HFF-Myc (cell line): ENCODE results near the gene GPR25.

Experiments
- DNase-seq: peaks from one replicate; pipeline ENCODE4 v3.0.0-alpha.2; 2011; ENCODE audit warnings: low read depth; ENCODE audit errors: extremely low read depth
- H3K4me3 ChIP-seq: replicated peaks from 2 replicates; pipeline ENCODE4 v1.5.1; 2011; ENCODE audit warnings: low read depth, mild to moderate bottlenecking, control low read depth, low read length
- TF ChIP-seq, protein P1 (sequence below): IDR thresholded peaks from 2 replicates; pipeline ENCODE4 v1.5.1; 2012; ENCODE audit warnings: mild to moderate bottlenecking, low read depth, low read length, control low read depth; ENCODE audit errors: missing control alignments

The GPR25 gene

DNA sequence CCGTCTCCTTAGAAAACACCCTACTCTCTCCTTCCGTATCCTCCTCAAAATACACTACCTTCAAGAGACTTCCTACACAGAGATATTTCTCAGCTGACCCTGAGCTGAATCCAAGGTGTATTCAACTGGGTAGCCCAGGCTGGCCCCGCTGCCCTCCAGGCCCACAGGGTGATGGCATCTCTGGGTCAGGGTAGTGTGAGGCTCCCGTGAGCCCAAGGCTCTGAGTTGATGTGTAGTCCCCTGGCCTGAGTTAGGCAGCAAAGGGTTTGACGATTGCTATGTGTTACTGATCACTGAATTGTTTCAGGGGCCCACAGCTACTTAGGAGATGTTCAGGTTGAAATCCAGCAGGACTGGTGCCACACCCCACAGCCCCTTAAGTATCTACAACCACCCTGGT lies 28.6 kb downstream of the GPR25 start:
- H3K4me3 ChIP-seq: no peak overlapping the region
- TF ChIP-seq, protein P1, sequence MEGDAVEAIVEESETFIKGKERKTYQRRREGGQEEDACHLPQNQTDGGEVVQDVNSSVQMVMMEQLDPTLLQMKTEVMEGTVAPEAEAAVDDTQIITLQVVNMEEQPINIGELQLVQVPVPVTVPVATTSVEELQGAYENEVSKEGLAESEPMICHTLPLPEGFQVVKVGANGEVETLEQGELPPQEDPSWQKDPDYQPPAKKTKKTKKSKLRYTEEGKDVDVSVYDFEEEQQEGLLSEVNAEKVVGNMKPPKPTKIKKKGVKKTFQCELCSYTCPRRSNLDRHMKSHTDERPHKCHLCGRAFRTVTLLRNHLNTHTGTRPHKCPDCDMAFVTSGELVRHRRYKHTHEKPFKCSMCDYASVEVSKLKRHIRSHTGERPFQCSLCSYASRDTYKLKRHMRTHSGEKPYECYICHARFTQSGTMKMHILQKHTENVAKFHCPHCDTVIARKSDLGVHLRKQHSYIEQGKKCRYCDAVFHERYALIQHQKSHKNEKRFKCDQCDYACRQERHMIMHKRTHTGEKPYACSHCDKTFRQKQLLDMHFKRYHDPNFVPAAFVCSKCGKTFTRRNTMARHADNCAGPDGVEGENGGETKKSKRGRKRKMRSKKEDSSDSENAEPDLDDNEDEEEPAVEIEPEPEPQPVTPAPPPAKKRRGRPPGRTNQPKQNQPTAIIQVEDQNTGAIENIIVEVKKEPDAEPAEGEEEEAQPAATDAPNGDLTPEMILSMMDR: no peak
- no peak for DNase-seq

DNA sequence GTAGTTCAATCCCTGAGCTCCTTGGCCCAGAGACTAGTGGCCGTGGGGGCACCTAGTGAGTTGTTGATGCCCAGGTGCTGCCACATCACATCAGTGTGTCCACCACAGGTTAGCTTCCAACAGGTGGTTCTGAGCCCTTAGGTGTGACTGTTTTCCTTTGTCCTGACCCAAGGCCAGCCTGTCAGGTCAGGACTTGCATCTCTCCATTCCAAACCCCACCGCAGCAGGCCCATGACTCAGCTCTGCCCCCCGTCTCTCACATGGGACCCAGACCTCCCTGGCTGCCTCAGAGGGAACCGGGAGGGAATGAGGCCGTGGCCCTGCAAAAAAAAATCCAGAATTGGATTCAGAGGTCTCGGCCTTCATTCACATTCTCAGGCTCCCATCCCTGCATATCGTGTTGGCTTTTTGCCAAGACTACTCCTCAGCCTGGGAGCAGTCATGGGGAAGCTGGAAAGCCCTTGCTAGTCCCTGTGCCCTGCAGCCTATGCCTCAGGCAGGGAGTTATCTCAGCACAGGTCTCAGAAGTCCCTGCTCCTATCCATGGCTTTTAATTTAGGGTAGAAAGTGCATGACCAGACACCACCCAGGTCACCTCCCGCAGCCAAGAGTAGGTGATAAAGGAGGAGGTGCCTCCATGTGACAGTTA lies 29.1 kb downstream of the GPR25 start:
- TF ChIP-seq, protein P1: no peak
- no peak overlapping the region for H3K4me3 ChIP-seq
- DNase-seq: no peak

DNA sequence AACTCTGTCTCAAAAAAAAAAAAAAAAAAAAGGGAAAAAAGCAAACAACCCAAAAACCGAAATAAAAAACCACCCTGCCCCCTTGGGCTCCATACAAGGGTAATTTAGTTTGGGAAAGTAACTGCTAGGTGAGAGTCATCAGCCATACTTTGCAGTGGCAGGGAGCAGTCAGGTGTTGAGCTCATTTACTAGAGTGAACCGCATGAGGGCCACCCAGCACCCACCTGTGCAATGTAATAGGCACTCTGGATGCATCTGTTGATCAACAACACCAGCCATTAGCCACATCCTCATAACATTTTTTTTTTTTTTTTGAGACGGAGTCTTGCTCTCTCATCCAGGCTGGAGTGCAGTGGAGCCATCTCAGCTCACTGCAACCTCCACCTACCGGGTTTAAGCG lies 31.0 kb downstream of the GPR25 start:
- no peak for DNase-seq
- no peak overlapping the region for H3K4me3 ChIP-seq
- TF ChIP-seq, protein P1: no peak

DNA sequence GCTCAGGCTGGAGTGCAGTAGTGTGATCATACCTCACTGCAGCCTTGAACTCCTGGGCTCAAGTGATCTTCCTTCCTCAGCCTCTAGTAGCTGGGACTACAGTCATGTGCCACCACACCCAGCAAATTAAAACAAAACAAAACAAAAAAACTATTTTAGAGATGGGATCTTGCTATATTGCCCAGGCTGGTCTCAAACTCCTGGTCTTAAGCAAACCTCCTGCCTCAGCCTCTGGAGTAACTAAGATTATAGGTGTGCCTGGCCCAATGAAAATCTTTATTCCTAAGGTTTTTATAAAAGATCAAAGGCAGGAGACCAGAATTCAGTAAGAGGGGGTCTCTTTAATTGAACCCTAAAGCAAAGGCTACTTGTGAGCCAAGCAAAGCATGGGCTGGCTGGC lies 32.0 kb downstream of the GPR25 start:
- TF ChIP-seq, protein P1: no peak
- DNase-seq: no peak
- H3K4me3 ChIP-seq: no peak overlapping the region

DNA sequence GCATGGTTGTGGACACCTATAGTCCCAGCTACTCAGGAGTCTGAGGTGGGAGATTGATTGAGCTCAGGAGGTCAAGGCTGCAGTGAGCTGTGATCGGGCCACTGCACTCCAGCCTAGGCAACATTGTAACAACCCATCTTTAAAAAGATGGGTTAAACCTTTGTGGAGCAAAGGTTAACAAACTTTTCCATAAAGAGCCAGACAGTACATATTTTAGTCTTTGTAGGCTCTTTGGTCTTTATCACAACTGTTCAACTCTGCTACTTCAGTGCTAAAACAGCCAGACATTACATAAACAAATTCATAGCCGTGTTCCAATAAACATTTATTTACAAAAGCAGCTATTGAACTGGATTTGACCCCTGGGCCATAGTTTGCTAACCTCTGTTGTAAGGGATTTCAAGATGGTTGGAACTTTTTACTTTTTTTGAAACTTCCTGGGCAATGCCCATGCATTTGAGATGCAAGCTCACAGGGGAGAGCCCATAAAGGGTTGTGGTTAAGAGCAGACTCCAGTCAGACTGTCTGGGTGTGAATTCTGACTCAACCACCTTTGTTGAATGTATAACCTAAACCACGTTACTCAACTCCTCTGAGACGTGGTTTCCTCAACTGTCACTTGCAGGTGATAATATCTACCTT lies 32.8 kb downstream of the GPR25 start:
- TF ChIP-seq, protein P1: no peak
- no peak overlapping the region for H3K4me3 ChIP-seq
- DNase-seq: no peak

DNA sequence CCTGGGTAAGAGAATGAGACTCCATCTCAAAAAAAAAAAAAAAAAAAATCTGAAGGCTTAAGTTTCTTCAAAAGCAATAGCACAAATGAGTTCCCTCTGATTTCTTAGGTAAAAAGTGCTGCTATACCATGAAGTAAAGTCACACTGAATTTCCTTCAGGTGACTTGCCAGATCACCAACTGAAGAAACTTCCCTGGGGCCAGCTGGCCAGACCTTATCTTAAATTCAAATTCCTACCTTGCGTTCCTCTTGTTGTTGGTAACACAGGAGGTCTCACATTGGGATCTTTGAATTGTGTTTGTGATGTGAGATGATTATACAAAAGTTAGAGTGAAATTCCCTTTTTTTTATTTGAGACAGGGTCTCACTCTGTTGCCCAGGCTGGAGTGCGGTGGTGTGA lies 33.7 kb downstream of the GPR25 start:
- DNase-seq: no peak
- TF ChIP-seq, protein P1: no peak
- H3K4me3 ChIP-seq: no peak overlapping the region
